Measurements from ENCODE around the gene AHR.
"Not testable (repeated sequence)": the region's sequence is repeated elsewhere in the genome, so short reads cannot be mapped to it uniquely, and the experiment has no call there.

AHR gene

DNA sequence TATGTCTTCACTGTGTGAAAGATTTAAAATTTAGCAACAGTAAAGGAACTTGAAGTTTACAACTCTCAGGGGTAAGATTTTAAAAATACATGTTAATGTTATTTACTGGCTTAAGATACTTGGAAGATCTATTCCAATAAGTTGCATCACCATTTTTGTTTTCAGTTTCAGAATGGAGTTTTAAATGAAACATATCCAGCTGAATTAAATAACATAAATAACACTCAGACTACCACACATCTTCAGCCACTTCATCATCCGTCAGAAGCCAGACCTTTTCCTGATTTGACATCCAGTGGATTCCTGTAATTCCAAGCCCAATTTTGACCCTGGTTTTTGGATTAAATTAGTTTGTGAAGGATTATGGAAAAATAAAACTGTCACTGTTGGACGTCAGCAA, 44.3 kb downstream of the AHR start:
- no peak for DNase-seq

DNA sequence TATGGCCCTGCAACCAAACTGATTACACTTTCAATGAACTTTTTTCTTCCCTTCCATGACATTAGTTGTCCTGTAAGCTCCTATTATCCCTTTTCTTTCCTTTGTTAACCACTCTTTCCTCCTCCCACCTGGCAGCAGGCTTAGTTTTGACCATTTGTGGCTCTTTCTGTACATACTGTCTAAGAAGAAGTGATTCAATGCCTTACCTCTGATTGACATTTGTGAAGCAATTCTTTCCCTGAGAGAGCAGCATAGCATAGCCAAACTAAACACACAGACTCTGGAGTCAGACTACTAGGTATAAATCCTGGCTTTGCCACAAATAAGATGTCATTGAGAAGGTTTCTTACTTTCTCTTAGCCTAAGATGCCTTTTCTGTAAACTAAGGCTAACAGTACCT, 48.9 kb downstream of the AHR start:
- no peak for DNase-seq

DNA sequence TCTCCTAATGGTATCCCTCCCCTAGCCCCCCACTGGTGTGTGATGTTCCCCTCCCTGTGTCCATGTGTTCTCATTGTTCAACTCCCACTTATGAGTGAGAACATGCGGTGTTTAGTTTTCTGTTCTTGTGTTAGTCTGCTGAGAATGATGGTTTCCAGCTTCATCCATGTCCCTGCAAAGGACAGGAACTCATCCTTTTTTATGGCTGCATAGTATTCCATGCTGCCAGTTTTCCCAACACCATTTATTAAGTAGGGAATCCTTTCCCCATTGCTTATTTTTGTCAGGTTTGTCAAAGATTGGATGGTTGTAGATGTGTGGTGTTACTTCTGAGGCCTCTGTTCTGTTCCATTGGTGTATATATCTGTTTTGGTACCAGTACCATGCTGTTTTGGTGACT, 50.5 kb downstream of the AHR start:
- not testable (repeated sequence) for DNase-seq

DNA sequence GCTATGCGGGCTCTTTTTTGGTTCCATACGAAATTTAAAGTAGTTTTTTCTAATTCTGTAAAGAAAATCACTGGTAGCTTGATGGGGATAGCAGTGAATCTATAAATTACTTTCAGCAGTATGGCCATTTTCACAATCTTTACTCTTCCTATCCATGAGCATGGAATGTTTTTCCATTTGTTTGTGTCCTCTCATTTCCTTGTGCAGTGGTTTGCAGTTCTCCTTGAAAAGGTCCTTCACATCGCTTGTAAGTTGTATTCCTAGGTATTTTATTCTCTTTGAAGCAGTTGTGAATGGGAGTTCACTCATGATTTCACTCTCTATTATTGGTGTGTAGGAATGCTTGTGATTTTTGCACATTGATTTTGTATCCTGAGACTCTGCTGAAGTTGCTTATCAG, 51.9 kb downstream of the AHR start:
- not testable (repeated sequence) for DNase-seq

DNA sequence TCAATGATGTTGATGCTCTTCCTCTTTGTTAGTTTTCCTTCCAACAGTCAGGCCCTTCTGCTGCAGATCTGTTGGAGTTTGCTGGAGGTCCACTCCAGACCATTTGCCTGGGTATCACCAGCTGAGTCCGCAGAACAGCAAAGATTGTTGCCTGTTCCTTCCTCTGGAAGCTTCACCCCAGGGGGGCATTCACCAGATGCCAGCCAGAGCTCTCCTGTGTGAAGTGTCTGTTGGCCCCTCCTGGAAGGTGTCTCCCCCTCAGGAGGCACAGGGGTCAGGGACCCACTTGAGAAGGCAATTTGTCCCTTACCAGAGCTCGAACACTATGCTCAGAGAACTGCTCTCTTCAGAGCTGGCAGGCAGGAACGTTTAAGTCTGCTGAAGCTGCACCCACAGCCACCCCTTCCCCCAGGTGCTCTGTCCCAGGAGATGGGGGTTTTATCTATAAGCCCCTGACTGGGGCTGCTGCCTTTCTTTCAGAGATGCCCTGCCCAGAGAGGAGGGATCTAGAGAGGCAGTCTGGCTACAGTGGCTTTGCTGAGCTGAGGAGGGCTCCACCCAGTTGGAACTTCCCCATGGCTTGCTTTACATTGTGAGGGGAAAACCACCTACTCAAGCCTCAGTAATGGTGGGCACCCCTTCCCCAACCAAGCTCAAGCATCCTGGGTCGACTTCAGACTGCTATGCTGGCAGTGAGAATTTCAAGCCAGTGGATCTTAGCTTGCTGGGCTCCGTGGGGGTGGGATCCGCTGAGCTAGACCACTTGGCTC, 55.4 kb downstream of the AHR start:
- DNase-seq: not testable (repeated sequence)

DNA sequence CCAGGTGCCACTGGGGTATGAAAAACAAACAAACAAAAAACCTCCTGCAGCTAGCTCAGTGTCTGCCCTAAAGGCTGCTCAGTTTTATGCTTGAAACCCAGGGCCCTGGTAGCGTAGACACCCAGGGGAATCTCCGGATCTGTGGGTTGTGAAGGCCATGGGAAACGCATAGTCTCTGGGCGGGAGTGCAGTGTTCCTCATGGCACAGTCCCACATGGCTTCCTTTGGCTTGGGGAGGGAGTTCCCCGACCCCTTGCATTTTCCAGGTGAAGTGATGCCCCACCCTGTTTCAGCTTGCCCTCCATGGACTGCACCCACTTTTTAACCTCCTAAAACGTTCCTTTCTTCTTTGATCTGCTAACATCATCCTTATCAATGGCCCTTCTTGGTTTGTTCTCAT, 56.0 kb downstream of the AHR start:
- DNase-seq: no peak

DNA sequence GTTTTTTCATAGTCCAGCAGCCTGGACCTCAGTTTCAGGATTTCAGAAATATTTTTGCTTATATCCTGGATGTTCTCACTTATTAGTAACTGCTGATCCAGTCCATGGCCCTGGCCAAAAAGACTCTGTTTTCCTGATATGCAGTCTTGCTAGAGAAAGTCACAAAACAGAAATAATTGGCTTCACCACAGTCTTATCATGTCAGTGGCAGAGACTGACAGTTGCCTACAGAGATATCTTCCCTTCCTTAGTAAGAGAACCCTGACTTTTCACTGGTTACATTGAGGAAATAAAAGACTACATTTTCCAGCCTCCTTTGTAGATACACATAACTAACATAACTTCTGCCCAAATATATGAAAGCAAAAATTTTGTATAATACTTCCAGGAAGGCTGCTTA, 56.6 kb downstream of the AHR start:
- DNase-seq: no peak

- no peak for DNase-seq
These were observed 59.5 kb downstream of the AHR start for GRCh38 chr7:17357952-17358351.

DNA sequence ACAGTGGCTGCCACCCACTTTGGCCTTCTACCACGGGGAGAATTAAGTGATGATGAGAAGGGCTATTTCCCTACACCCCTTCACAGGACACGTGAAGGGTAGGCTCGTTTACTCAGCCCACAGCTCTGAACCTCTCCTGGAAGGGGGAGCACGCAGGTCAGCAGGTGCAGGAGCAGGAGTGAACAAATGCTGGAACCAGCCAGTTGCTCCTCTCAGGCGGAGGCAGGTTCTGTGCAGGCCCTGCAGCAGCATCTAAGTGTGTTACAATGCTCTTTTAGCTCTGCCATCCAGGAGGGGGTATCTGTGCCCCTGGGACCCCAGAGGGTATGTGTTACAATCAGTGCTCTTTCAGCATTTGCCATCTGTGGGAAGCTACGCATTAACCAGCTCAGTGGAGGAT, 61.2 kb downstream of the AHR start:
- no peak for DNase-seq

GRCh38 chr7:17362439-17363105, 64.1 kb downstream of the AHR start:
- no peak for DNase-seq

GRCh38 chr7:17364671-17365070, 66.2 kb downstream of the AHR start:
- DNase-seq: no peak

GRCh38 chr7:17365775-17366174, 67.3 kb downstream of the AHR start:
- no peak for DNase-seq

GRCh38 chr7:17367502-17367901, 69.0 kb downstream of the AHR start:
- DNase-seq: no peak

GRCh38 chr7:17368856-17369524, 70.5 kb downstream of the AHR start:
- DNase-seq: no peak

DNA sequence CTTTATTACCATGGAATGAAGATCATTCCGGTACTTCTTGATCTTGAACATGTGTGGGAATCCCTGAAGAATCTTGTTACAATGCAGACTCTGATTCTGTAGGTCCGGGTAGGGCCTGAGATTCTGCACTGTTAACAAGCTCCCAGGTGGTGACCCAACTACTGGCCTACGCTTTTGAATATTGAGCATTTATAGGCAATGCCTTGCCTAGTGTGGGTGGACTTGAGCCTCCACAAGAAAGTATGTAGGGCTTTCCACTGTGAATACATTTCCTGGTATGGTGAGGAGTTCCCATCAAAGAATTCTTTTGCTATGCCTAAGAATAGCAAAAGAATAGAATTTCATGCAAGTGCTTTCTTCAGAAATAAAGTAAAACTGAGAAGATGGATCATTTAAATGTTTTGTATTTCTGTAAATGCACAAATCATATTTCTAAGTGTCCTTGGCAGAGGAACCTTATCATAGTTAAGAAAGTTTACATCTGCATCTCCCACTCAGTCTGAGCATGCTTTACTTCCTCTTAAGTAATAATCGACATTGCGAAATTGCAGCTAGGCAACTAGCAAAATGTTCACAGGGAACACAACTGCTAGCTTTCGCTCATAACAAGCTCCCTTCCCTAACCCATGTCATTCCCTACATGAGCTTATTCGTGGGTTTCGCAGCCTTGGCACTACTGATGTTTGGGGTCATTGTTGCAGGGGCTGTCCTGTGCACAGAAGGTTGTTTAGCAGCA, 71.4 kb downstream of the AHR start:
- DNase-seq: no peak

DNA sequence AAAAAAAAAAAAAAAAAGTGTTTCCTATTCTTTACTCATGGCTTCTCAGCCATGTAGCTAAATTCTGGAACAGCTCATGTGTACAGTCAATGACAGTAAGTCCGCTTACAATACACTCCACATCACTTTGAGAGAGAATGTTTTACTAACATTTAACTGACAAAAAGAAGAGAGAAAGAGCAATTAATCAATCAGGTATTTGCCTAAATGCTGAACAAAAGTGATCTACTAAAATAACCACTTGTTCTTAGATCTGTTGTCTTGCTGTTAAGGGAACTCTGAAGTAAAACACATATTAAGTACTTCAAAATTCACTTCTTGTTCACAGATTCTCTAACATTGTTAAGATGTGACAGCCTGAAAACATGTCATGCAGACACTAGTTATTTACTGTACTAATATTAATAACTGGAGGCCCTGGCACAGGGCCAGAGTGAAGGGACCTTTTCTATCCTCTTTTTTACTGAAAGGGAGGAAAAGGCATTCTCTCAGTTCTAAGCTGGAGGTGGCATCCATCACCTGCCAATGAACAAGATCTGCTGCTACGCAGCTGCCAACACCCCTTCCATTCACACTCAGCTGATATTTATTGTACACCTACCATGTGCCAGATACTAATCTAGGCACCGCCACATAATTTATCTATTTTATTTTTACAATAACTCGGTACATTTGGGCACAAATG, 72.6 kb downstream of the AHR start:
- DNase-seq: no peak

- DNase-seq: no peak
These were observed 73.4 kb downstream of the AHR start for GRCh38 chr7:17371671-17372524.

DNA sequence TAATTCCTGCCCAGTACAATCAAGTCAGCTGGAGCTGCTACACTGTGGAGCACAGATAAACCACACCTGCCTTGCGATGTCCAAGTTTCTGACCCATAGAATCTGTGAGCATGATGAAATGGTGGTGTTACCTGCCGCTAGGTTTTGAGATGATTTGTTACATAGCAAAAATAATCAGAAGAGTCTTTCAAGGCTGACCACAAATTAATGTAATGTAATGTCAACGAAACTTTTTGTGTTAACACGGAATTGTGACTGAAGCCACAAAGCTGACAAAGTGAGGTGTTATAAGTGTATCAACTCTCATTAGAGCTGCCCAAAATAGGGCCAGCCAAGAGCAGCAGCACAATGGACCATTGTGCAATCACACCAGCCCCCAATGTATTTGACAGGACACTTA, 75.7 kb downstream of the AHR start:
- no peak for DNase-seq

DNA sequence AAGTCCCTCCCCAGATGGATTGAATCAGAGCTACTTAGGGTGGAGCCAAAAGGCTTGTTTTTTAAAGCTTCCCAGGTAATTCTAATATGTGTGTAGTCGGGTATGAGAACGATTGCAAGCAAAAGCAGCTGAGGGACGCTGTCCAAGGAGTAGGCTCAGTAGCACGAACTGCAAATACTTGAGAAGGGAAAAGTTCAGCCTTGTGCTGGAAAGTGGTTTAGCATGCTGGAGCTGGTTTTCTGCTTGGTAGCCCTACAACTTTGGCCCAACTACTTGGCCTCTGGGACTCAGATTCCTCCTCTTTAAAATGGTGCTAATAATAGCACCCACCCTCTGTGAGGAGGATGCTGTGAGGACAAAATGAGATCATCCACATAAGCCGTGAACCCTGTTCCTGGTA, 76.2 kb downstream of the AHR start:
- DNase-seq: no peak

- DNase-seq: no peak
These were observed 78.1 kb downstream of the AHR start for GRCh38 chr7:17376595-17376994.

DNA sequence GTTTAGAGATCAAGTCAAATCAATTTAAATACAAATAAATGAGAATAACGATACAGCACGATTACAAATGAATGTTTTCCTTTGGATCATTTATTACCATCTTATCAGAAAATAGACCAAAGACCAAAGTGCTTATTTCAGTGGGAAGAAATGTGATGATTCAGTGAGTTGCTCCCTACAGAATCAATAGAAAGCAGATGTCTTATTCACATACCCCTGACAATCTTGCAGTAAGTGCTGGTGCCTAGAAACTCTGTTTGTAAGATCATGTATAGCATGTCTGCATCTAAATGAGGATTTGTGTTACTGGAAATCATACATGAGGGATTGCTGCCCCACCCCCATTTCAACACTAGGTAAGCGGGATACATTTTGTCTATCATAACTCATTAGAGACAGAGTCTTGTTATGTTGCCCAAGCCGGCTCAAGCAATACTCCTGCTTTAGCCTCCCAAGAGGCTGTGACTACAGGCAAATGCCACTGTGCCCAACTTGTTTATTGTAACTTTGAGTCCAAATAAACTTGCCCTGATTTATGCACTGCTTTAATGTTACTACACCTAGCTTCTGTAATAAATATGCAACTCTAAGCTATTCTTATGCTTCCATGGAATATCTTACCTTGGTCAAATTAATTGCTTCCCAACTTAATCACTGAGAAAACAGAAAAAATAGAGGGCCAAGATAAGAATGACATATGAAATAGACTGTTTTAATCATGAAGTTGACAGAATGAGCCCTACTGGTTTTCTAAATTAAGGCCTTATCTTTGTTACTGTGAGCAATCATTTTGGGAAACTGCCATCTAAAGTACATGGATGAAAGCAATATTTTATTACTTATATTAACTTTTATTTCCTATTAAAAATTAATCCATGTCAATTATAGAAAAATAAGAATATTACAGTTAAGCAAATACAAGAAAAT, 82.5 kb downstream of the AHR start:
- DNase-seq: no peak

Measured in NCI-H524 treated with DMSO at 0.1 percent for 48 hours (cell line).